Activated CD8-positive, alpha-beta memory T cell treated with anti-CD3 and anti-CD28 coated beads for 36 hours (primary cell): ENCODE measurements around the gene SCUBE1. TPM values are rescaled to one million over a fixed set of nuclear protein-coding genes. Genes with fewer than 3 reads are reported as not detected.

ENCODE experiments used
- CTCF ChIA-PET: fragments of 350-600 bp; sonication (Branson Sonifier 250); formaldehyde crosslinking; loops from one replicate; lab custom pipeline; 2021; ENCODE audit warnings: antibody characterized with exemption; lab: Charles Lee
- POLR2A ChIA-PET: fragments of 350-600 bp; sonication (Branson Sonifier 250); formaldehyde crosslinking; loops from one replicate; lab custom pipeline; 2021; ENCODE audit warnings: antibody characterized with exemption; lab: Charles Lee
- total RNA-seq, 2 experiments: library from RNA; stranded (reverse); gene quantifications; one replicate each; pipeline ENCODE4 v1.2.3, GENCODE V29; 2021

SCUBE1 gene
- total RNA-seq, 2 experiments from 2014 or later, result 0.08 to 0.31 TPM

GRCh38 chr22:43152003-43152356, 191.2 kb downstream of the SCUBE1 start:
- ChIA-PET POLR2A (interaction anchor here (0.6 kb wide), 1 partner anchor 13 kb away, joined by 11 read pairs; no protein-coding TSS in a partner anchor), CTCF (interaction anchor here (0.6 to 1.3 kb wide), 2 partner anchors 24 to 44 kb away, joined by 3 to 5 read pairs; no protein-coding TSS in a partner anchor)

DNA sequence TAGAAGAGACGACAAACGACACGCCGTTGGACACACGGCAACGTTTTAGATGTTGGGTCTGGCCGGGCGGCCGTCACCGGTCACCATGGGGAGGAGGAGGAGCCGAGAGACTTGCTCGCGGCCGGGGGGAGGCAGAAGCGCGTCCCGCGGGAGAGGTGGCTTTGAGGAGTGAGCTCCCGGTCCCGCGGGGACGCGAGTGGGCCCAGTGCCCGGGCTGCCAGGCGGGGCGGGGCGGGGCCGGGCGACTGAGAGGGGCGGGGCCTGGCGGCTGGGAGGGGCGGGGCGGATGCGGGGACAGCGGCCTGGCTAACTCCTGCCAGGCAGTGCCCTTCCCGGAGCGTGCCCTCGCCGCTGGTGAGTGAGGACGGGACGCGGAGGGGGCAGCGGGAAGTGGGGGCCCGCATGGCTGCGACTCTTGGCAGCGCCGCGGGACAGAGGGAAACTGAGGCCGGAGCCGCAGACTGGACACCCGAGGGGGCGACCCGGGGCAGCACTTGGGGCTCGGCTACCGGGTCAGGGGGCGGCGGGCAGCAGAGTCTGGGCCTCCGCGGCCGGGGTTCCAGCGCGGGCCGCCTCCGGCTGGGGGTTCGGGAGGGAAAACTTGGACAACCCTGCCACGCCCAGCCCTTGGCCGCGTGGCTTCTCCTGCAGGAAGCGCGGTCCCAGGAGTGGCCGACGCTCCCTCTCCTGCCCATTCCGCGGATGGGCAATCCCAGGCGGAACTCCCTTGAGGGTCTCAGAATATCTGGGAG, 191.7 kb downstream of the SCUBE1 start, which contains the start of gene TSPO:
TSPO (plus strand) TSS at position 309 of the 752 bp plus-strand sequence. CDS start 7,680 bp downstream, outside the sequence.
- ChIA-PET CTCF (interaction anchor here (0.6 kb wide), 1 partner anchor 25 kb away, joined by 5 read pairs; no protein-coding TSS in a partner anchor), POLR2A (interaction anchor here (0.6 to 1.3 kb wide), 3 partner anchors 9 to 36 kb away, joined by 5 to 11 read pairs (median 6); no protein-coding TSS in a partner anchor)

GRCh38 chr22:43150731-43151206, 192.4 kb downstream of the SCUBE1 start:
- ChIA-PET POLR2A (interaction anchor here (1.0 to 1.3 kb wide), 2 partner anchors 8 to 37 kb away, joined by 5 to 6 read pairs; no protein-coding TSS in a partner anchor), CTCF (no interaction called here)

- CTCF ChIA-PET, result no interaction called here
- POLR2A ChIA-PET, result no interaction called here
Observed at GRCh38 chr22:43148581-43148980, 194.6 kb downstream of the SCUBE1 start.

GRCh38 chr22:43147821-43148220, 195.4 kb downstream of the SCUBE1 start:
- POLR2A ChIA-PET, result interaction anchor here (0.7 kb wide), 1 partner anchor 81 kb away, joined by 6 read pairs; no protein-coding TSS in a partner anchor
- CTCF ChIA-PET, result no interaction called here

Other genes with a start within 250 kb of the SCUBE1 start
- 1 to 10 TPM; 3.5 to 4.4 TPM for gene BIK, start 232.6 kb downstream of the SCUBE1 start, total RNA-seq
- 10 to 100 TPM; 27.6 to 31.0 TPM for gene MCAT, start 200.0 kb downstream of the SCUBE1 start, total RNA-seq
- gene TSPO, start 191.8 kb downstream of the SCUBE1 start, total RNA-seq, result 100 to 1,000 TPM; 101 to 104 TPM
- gene TTLL12, start 156.2 kb downstream of the SCUBE1 start, total RNA-seq, result 100 to 1,000 TPM; 115 to 118 TPM
- gene MPPED1, start 68.6 kb upstream of the SCUBE1 start, total RNA-seq, result not detected